ENCODE measurements around the gene AP4E1. TPM values are rescaled to one million over a fixed set of nuclear protein-coding genes. Genes with fewer than 3 reads are reported as not detected.

AP4E1 gene
- total RNA-seq, 1 donor from 2014 or later = 10.1 TPM

DNA sequence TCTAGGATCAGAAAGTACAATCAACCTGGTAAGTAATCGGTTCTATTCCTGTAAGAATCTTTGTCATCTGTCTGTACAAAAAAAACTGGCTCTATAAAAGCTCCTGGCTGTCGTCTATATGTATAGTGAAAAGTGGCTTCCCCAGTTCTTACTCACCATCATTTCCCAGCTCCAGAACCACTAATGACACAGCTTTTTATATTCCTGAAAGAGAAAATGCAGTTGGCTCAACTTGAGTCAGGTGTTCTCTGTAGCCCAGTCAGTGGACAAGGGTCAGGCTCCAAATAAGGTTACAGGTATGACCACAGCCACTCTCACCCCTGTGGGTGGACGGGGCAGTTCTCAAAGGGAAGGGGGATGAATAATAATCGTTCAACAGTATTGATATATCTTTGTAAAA, 85.1 kb downstream of the AP4E1 start:
- no peak overlapping the region for H3K4me3 Mint-ChIP-seq
- H3K27me3 Mint-ChIP-seq = no peaks in the 10 kb centered on the region
- H3K36me3 Mint-ChIP-seq = peaks cover 19% of the 10 kb centered on the region
- H3K27ac Mint-ChIP-seq = no peak overlapping the region
- TF ChIP-seq, protein P1, sequence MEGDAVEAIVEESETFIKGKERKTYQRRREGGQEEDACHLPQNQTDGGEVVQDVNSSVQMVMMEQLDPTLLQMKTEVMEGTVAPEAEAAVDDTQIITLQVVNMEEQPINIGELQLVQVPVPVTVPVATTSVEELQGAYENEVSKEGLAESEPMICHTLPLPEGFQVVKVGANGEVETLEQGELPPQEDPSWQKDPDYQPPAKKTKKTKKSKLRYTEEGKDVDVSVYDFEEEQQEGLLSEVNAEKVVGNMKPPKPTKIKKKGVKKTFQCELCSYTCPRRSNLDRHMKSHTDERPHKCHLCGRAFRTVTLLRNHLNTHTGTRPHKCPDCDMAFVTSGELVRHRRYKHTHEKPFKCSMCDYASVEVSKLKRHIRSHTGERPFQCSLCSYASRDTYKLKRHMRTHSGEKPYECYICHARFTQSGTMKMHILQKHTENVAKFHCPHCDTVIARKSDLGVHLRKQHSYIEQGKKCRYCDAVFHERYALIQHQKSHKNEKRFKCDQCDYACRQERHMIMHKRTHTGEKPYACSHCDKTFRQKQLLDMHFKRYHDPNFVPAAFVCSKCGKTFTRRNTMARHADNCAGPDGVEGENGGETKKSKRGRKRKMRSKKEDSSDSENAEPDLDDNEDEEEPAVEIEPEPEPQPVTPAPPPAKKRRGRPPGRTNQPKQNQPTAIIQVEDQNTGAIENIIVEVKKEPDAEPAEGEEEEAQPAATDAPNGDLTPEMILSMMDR (conservative IDR thresholded peaks at IDR 0.05) = no peak
- no peaks in the 10 kb centered on the region for H3K4me1 Mint-ChIP-seq (ENCODE audit: unreplicated experiment)
- H3K9me3 Mint-ChIP-seq = no peaks in the 10 kb centered on the region
- DNase-seq (ENCODE audit: extremely low spot score, unreplicated experiment) = no peak

GRCh38 chr15:50996641-50997040, 88.2 kb downstream of the AP4E1 start:
- no peaks in the 10 kb centered on the region for H3K4me1 Mint-ChIP-seq (ENCODE audit: unreplicated experiment)

DNA sequence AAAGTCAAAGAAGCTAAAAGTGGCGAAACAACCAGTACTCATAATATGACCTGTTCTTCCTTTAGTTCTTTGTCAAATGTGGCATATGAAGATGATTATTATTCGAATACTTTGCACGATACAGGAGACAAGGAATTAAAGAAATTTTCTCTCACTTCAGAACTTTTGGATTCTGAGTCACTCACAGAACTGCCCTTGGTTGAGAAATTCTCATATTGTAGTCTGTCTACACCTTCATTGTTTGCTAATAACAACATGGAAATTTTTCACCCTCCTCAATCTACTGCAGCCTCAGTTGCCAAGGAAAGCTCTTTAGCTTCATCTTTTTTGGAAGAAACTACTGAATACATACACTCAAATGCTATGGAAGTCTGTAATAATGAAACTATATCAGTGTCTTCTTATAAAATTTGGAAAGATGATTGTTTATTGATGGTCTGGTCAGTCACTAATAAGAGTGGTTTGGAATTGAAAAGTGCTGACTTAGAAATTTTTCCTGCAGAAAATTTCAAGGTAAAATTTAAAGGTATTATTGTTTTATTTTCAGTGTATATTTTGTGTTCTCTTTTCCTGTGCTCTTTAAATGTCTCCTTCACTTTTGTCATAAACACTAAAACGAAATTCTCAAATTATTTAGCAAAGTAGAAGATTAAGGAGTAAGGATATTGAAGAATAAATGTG, 89.0 kb downstream of the AP4E1 start:
- H3K4me1 Mint-ChIP-seq (ENCODE audit: unreplicated experiment) = no peaks in the 10 kb centered on the region
- no peaks in the 10 kb centered on the region for H3K27me3 Mint-ChIP-seq
- TF ChIP-seq, protein P1 (conservative IDR thresholded peaks at IDR 0.05) = no peak
- DNase-seq (ENCODE audit: extremely low spot score, unreplicated experiment) = no peak
- H3K36me3 Mint-ChIP-seq = peaks cover 30% of the 10 kb centered on the region
- no peaks in the 10 kb centered on the region for H3K9me3 Mint-ChIP-seq
- no peak overlapping the region for H3K4me3 Mint-ChIP-seq
- H3K27ac Mint-ChIP-seq = no peak overlapping the region

More at GRCh38 chr15:50996641-50997040, 88.2 kb downstream of the AP4E1 start:
- Mint-ChIP-seq H3K27me3 (no peaks in the 10 kb centered on the region), H3K9me3 (no peaks in the 10 kb centered on the region), H3K27ac (peak overlapping the region; percentile 80), H3K4me3 (no peak overlapping the region), H3K36me3 (peaks cover 30% of the 10 kb centered on the region)
- DNase-seq (ENCODE audit: extremely low spot score, unreplicated experiment) = no peak
- TF ChIP-seq, protein P1 (conservative IDR thresholded peaks at IDR 0.05) = no peak

DNA sequence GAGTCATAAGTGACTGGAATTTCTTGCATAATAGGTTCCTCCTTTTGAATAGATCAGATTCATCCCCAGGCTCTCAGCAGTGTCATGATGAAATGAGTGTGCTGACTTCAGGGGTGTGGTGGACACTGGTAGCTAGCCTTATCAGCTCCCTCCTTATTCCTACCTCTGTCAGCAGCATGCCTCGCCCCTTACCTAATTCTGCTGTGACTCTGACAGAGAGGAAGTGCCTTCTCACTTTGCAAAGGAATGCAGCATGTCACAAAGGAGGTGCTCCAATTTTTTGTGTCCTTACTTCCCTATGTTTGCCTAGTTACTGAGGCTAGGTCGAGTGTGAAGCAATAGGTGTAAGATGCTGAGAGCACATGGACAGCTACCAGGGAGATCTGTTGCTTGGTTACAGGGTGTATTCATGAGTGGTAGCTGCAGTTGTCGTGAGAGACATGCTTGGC, 95.6 kb downstream of the AP4E1 start:
- Mint-ChIP-seq H3K27ac (peak overlapping the region; percentile 89), H3K27me3 (no peaks in the 10 kb centered on the region), H3K36me3 (peaks cover 18% of the 10 kb centered on the region), H3K9me3 (peaks cover 11% of the 10 kb centered on the region), H3K4me1 (ENCODE audit: unreplicated experiment) (peaks cover 4% of the 10 kb centered on the region), H3K4me3 (peak overlapping the region; percentile 8)
- DNase-seq (ENCODE audit: extremely low spot score, unreplicated experiment) = no peak
- TF ChIP-seq, protein P1 (conservative IDR thresholded peaks at IDR 0.05) = no peak

GRCh38 chr15:51006336-51006985, 98.0 kb downstream of the AP4E1 start:
- Mint-ChIP-seq H3K27ac (peak overlapping the region; percentile 76), H3K4me1 (ENCODE audit: unreplicated experiment) (peaks cover 4% of the 10 kb centered on the region), H3K36me3 (peaks cover 15% of the 10 kb centered on the region), H3K9me3 (peaks cover 11% of the 10 kb centered on the region), H3K27me3 (no peaks in the 10 kb centered on the region), H3K4me3 (no peak overlapping the region)
- no peak for DNase-seq (ENCODE audit: extremely low spot score, unreplicated experiment)
- TF ChIP-seq, protein P1 (conservative IDR thresholded peaks at IDR 0.05) = no peak

Data from type B pancreatic cell (in vitro differentiated cells).